GM18502 (cell line): ENCODE measurements around the gene RAB10.
"Not testable (repeated sequence)": the region's sequence is repeated elsewhere in the genome, so short reads cannot be mapped to it uniquely, and the experiment has no call there.

Experiments
- ATAC-seq: cut with Tn5 transposase; IDR thresholded peaks from one replicate; pipeline ENCODE4 v1.9.1; 2021; ENCODE audit warnings: mild to moderate bottlenecking; ENCODE audit not compliant: unreplicated experiment, poor library complexity

RAB10 gene

DNA sequence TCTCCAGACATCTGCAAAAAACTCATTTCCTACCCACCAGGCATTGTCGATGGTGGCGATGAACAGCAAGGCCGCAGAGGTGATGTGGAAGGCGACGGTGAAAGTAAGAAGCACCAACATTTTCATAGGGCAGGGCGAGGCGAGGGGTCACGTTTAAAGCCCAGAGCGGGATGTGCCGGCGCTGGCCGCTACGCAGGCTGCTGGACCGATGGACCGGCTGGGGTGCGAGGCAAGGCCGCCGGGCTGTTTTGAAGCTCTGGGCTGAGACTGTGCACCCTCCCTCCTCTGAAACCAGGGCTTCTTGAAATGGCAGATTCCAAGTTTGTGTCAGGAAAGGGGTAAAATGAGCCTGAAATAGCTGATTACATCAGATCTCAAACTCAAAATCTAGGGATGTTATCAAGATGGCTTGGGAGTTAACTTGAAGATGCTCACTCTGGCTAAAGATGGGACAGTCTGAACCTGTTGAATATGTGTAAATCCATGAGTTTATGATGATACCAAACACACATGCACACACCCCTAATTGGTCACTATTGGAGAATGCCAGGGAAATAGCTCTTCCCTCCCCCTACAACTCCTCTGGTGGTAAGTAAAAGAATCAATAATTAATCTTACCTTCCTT is 107.4 kb downstream of the RAB10 start:
- no peak for ATAC-seq

- no peak for ATAC-seq
Measured at GRCh38 chr2:26144031-26144430, 110.1 kb downstream of the RAB10 start.

- no peak for ATAC-seq
Measured at GRCh38 chr2:26144953-26145680, 111.2 kb downstream of the RAB10 start.

DNA sequence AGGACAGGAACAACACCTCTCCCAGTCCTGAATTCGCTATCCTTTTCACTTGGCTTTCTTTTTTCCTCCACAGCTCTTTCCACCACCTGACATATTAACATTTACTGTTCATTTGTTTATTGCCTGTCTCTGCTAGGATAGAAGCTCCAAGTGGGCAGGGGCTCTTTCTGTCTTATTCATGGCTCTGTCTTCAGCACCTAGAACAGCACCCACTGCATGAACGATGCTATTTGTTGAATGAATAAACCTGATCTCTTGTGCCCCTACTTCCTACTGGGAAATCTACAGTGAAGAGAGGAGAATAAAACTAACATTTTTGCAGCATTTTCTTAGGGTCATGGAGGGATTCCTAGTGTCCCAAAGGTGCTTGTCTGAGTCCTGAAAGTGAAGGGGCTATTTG is 114.6 kb downstream of the RAB10 start:
- ATAC-seq: no peak

DNA sequence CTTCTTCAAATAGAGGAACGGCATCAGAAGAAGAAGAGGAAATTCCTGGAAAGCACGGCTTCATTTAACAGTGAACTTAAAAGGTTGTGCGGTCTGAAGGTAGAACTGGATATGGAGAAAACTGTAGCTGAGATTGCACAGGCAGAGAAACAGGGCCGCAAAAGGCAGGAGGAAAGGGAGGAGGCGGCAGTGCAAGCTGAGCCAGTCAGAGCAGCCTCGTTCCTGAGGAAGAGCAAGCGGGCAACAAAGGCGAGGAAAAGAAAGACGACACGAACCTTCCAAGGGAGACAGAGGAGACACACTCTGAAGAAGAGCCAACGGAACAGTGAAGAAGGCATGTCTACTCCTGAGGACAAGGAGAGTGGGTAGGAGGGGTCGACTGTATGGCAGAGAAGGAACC is 116.4 kb downstream of the RAB10 start:
- ATAC-seq: no peak

DNA sequence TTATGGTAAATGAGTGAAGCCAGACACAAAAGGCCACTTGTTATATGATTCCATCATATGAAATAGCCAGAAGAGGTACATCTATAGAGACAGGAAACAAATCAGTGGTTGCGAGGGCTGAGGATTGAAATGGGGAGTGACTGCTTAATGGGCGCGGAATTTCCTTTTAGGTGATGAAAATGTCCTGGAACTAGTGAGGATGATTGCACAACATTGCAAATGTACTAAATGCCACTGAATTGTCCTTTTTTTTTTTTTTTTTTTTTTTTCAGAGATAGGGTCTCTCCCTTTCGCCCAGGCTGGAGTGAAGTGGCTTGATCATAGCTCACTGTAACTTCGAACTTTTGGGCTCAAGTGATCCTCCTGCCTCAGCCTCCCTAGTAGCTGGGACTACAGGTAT is 123.7 kb downstream of the RAB10 start:
- ATAC-seq: no peak

DNA sequence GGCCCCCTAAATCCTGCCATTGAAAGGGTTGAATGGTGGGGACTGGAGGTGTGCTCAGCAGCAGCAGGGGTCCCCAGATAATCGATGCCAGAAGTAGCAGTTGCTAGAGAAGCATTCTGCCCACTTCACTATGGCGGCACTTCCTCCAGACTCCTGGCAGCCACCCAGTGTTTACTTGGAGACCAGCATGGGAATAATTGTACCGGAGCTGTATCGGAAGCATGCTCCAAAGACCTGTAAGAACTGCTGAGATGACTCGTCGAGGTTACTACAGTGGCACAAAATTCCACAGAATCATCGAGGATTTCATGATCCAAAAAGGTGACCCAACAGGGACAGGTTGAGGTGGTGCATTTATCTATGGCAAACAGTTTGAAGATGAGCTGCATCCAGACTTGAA is 128.0 kb downstream of the RAB10 start:
- no peak for ATAC-seq

DNA sequence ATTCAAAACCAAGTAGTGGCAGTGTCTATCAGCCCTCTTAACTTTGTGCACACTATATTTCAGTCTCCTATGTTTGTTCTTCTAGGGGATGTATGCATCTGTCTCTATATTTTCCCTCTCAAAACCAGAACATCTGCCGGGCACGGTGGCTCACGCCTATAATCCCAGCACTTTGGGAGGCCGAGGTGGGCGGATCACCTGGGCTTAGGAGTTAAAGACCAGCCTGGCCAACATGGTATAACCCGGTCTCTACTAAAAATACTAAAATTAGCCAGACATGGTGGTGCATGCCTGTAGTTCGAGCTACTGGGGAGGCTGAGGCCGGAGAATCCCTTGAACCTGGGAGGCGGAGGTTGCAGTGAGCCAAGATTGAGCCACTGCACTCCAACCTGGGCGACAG is 129.1 kb downstream of the RAB10 start:
- no peak for ATAC-seq

GRCh38 chr2:26164231-26164630 is 130.3 kb downstream of the RAB10 start:
- ATAC-seq: no peak

GRCh38 chr2:26164641-26165211 is 130.8 kb downstream of the RAB10 start:
- no peak for ATAC-seq

- no peak for ATAC-seq
Measured at GRCh38 chr2:26165403-26165802, 131.5 kb downstream of the RAB10 start.

GRCh38 chr2:26166541-26166940 is 132.7 kb downstream of the RAB10 start:
- ATAC-seq: not testable (repeated sequence)

DNA sequence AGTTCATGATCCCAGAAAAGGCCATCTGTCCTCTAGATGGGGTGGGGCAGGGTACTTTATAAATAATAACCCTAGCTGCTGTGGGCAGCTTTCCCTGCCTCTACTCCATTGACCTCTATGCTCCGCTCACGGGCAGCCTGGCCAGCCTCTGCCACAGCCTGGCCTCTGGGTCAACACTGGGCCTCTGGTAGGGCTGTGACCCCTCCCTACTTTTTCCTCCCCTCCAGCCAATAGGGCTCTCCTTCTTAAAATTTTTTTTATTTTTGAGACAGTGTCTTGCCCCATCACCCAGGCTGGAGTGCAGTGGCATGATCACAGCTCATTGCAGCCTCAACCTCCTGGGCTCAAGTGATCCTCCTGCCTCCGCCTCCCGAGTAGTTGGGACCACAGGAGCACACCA is 134.9 kb downstream of the RAB10 start:
- no peak for ATAC-seq

DNA sequence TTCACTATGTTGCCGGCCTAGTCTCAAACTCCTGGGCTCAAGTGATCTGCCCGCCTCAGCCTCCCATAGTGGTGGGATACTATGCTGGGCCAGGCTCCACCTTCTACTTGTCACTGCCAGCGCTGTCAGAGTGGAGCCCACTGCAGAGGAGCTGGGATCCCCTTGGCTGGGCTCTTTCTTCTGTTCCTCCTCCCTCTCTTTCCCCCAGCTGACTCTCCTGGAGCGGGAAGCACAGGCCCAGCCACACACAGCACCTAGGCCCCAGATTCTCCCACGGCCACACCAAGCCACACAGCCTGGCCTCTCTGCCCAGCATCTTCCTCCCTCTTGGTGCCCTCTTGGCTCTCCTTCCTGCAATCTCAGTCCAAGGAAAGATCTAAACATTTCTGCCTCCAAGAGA is 135.3 kb downstream of the RAB10 start:
- ATAC-seq: no peak

GRCh38 chr2:26169681-26170414 is 136.0 kb downstream of the RAB10 start:
- ATAC-seq: no peak

GRCh38 chr2:26170795-26171194 is 136.9 kb downstream of the RAB10 start:
- ATAC-seq: no peak

DNA sequence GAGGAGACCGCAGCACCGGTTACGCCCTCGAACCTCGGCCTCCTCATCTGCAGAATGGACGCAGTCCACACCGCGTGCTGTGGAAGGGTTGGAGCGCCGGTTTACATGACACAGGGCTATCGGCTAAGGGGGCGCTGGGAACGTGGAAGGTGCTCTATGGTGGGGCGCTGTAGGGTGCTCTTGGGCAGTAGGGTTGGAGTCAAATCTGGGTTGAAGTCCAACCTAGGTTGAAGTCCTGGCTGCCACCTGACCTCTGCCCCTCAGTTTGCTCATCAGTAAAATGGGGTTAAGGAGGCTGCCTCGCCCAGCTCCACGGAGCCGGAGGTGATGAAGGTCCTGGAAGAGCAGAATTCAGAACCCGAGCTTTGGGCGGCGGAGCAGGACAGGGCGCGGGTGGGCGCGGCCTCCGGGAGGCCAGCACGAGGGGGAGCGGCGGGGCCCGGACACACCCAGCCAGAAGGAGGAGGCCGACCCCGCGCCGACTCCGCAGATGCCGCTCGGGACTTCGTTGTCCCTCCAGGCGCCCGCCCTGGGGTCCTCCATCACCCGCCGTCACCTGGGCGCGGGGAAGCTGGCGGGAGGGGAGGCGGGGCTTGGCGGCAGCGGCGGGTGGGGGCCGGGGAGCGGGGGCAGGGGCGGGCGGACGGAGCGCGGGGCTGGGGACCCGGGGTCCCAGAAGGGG is 138.4 kb downstream of the RAB10 start:
- ATAC-seq: no peak

GRCh38 chr2:26172871-26173775 is 139.2 kb downstream of the RAB10 start, which contains the start of gene GAREM2:
Gene GAREM2 (plus strand): TSS chr2:26173088. CDS start chr2:26173221, 133 bp downstream.
- no peak for ATAC-seq

GRCh38 chr2:26173776-26174482 is 140.0 kb downstream of the RAB10 start:
- ATAC-seq: no peak
